ENCODE measurements around the gene P3H3.
A peak's percentile ranks its signal among the peaks of the same experiment; 100 is the strongest.
"Not testable (repeated sequence)": the region's sequence is repeated elsewhere in the genome, so short reads cannot be mapped to it uniquely, and the experiment has no call there.

Gene P3H3

DNA sequence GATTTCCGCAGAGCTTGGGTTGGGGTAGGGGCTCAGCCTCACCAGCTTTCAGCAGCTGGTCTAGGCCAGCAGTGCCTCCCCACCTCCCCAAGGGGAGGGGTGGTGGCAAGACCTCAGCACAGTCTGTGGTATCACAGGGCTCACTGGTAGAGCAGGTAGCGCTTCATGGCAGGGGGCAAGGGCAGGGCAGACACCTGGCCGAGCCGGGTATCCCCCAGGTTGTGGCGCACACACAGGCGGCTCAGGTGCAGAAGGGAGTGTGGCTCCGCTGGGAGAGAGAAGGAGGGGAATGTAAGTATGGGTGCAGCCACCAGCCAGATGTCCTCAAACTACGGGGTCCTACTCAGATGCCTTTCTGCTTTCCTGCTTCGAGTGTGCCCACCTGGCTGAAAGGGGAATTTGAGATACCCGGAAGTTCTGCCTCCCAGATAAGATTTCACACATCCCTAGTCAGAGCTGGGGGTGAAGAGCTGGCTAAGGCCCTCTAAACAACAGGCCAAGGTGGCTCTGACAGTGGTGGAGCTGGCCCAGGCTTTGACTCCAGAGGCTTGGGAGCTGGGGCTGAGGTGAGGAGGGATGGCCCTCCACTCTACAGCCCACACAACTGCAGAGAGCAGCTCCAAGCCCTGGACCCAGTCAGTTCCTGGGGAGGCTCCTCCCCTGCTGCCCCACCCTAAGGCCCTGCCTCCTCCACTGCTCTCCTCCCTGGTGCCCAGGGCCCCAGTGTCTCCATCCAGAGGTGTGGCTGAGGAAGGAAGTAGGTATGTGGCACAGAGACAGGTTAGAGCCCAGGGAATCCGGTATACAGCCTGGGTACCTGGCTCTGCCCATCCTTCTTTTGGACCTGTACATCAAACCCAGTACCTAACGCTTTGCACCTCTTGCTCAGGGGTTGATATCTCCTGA, 43.1 kb downstream of the P3H3 start:
- peaks cover 4% of the 10 kb centered on the region for H3K36me3 ChIP-seq (replicated peaks; ENCODE audit: insufficient read depth, low read length)
- no peak for TF ChIP-seq CTCF (IDR thresholded peaks at IDR 0.05; ENCODE audit: low read length)
- no peak for TF ChIP-seq EZH2 (optimal IDR thresholded peaks at IDR 0.05; ENCODE audit: low read depth, low read length)
- H3K27me3 ChIP-seq (replicated peaks; ENCODE audit: insufficient read depth, low read length): no peaks in the 10 kb centered on the region
- H3K4me1 ChIP-seq (ENCODE audit: low read length): peaks cover 36% of the 10 kb centered on the region
- no peaks in the 10 kb centered on the region for H3K9me2 ChIP-seq (replicated peaks; ENCODE audit: insufficient read depth, low read length)
- H3K4me2 ChIP-seq (ENCODE audit: low read depth, low read length): peak overlapping the region; percentile 99; the same call in 1 of the 2 replicates
- peaks cover 49% of the 10 kb centered on the region for H3F3A ChIP-seq (ENCODE audit: insufficient read depth, low read length)
- no peak overlapping the region; the same call in 1 of the 2 replicates for H3K4me3 ChIP-seq (ENCODE audit: low read length)
- peak overlapping the region; percentile 33; the same call in 1 of the 2 replicates for H3K27ac ChIP-seq (ENCODE audit: low read length)
- H3K79me2 ChIP-seq (ENCODE audit: low read length): peaks cover 50% of the 10 kb centered on the region
- DNase-seq: peak; percentile 33
- H2AFZ ChIP-seq (ENCODE audit: low read length): no peak overlapping the region
- H3K9ac ChIP-seq (ENCODE audit: low read length): no peak overlapping the region; the same call in 1 of the 2 replicates
- H3K9me3 ChIP-seq (replicated peaks; ENCODE audit: insufficient read depth, low read length): no peaks in the 10 kb centered on the region
- H4K20me1 ChIP-seq (ENCODE audit: insufficient read depth, low read length): peaks cover 23% of the 10 kb centered on the region

DNA sequence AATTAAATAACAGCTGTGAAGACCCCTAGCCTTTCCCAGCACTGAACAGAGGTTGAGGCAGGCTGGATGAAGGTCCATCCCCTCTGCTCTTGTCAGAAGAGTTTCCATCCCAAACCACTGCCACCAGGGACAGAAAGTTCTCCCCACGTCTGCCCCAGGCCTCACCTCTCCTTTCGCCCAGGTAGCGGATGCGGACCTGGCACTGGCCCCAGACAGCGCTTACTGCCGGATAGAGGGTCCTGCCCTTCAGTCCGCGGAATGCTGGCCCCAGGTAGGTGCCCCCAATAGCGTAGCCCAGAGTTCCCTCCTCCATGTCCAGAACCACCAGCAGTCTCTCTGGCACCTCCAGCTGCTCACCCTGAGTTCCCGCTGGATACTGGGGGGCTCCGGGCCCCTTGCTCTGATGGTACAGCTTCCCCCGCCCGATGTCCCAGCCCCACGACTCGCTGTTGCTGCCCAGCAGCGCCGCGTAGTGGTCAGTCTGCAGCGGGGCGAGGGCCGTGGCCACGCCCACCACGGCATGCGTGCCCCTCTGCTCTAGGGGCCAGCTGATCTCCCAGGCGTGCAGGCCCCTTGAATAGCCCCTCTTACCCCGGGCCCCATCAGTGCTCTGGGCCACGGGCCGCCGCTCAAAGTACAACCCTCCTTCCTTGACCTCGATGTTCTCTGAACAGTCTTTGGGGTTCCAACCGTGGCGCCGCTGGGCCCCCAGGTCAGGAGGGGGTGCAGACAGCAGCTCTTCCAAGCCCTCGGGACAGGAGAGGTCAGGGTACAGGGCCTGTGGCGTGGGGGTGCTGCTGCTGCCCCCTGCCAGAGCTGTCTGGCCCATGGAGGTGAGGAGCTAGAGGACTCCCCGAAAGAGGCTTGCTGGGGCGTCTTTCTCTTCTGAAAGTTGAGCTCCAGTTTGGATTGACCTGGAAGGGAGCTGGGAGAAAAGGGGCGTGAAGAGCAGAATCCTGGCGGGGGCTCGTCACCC, 44.2 kb downstream of the P3H3 start:
- Histone ChIP-seq H3K4me3 (ENCODE audit: low read length) (peak overlapping the region; percentile 94), H3K9ac (ENCODE audit: low read length) (peak overlapping the region; percentile 86), H4K20me1 (ENCODE audit: insufficient read depth, low read length) (peaks cover 23% of the 10 kb centered on the region), H3K4me1 (ENCODE audit: low read length) (peaks cover 31% of the 10 kb centered on the region), H3K4me2 (ENCODE audit: low read depth, low read length) (peak overlapping the region; percentile 99), H3K79me2 (ENCODE audit: low read length) (peaks cover 49% of the 10 kb centered on the region), H3F3A (ENCODE audit: insufficient read depth, low read length) (peaks cover 47% of the 10 kb centered on the region), H3K27ac (ENCODE audit: low read length) (peak overlapping the region; percentile 39; the same call in 1 of the 2 replicates), H3K9me3 (replicated peaks; ENCODE audit: insufficient read depth, low read length) (no peaks in the 10 kb centered on the region), H3K9me2 (replicated peaks; ENCODE audit: insufficient read depth, low read length) (no peaks in the 10 kb centered on the region), H3K36me3 (replicated peaks; ENCODE audit: insufficient read depth, low read length) (peaks cover 4% of the 10 kb centered on the region), H3K27me3 (replicated peaks; ENCODE audit: insufficient read depth, low read length) (no peaks in the 10 kb centered on the region), H2AFZ (ENCODE audit: low read length) (peak overlapping the region; percentile 77; the same call in 1 of the 2 replicates)
- peak; percentile 82 for DNase-seq
- TF ChIP-seq EZH2 (optimal IDR thresholded peaks at IDR 0.05; ENCODE audit: low read depth, low read length) (no peak), CTCF (IDR thresholded peaks at IDR 0.05; ENCODE audit: low read length) (peak; percentile 94)

GRCh38 chr12:6873094-6874014, 45.1 kb downstream of the P3H3 start, which contains the start of gene SPSB2:
Gene SPSB2, minus strand, starts transcription at chr12:6873303. Its CDS starts 402 bp downstream, at chr12:6872901.
- Histone ChIP-seq H3K9ac (ENCODE audit: low read length) (peak within 1 kb of the TSS; percentile 86), H2AFZ (ENCODE audit: low read length) (peak within 1 kb of the TSS; percentile 77), H3F3A (ENCODE audit: insufficient read depth, low read length) (peaks cover 43% of the 10 kb centered on the region), H3K27me3 (replicated peaks; ENCODE audit: insufficient read depth, low read length) (no peaks in the 10 kb centered on the region), H3K9me2 (replicated peaks; ENCODE audit: insufficient read depth, low read length) (no peaks in the 10 kb centered on the region), H3K27ac (ENCODE audit: low read length) (peak within 1 kb of the TSS; percentile 39; the same call in 1 of the 2 replicates), H3K4me2 (ENCODE audit: low read depth, low read length) (peak within 1 kb of the TSS; percentile 99), H3K4me1 (ENCODE audit: low read length) (peaks cover 31% of the 10 kb centered on the region), H3K79me2 (ENCODE audit: low read length) (peaks cover 39% of the 10 kb centered on the region), H3K9me3 (replicated peaks; ENCODE audit: insufficient read depth, low read length) (no peaks in the 10 kb centered on the region), H3K36me3 (replicated peaks; ENCODE audit: insufficient read depth, low read length) (peaks cover 4% of the 10 kb centered on the region), H3K4me3 (ENCODE audit: low read length) (peak within 1 kb of the TSS; percentile 94), H4K20me1 (ENCODE audit: insufficient read depth, low read length) (peaks cover 18% of the 10 kb centered on the region)
- peak; percentile 98 for DNase-seq
- no peak for TF ChIP-seq CTCF (IDR thresholded peaks at IDR 0.05; ENCODE audit: low read length)
- no peak for TF ChIP-seq EZH2 (optimal IDR thresholded peaks at IDR 0.05; ENCODE audit: low read depth, low read length)
- TF ChIP-seq EZH2phosphoT487 (IDR thresholded peaks at IDR 0.05; ENCODE audit: low read length): no peak

- H3K27me3 ChIP-seq (replicated peaks; ENCODE audit: insufficient read depth, low read length); H3K27ac ChIP-seq (ENCODE audit: low read length); H3K9me2 ChIP-seq (replicated peaks; ENCODE audit: insufficient read depth, low read length); H3K9me3 ChIP-seq (replicated peaks; ENCODE audit: insufficient read depth, low read length); H3K36me3 ChIP-seq (replicated peaks; ENCODE audit: insufficient read depth, low read length); DNase-seq: not testable (repeated sequence)
- H3K79me2 ChIP-seq (ENCODE audit: low read length): peaks cover 33% of the 10 kb centered on the region
- H3K4me3 ChIP-seq (ENCODE audit: low read length): peak overlapping the region; percentile 94
- peak overlapping the region; percentile 30; the same call in 1 of the 2 replicates for H3K9ac ChIP-seq (ENCODE audit: low read length)
- peak overlapping the region; percentile 75 for H2AFZ ChIP-seq (ENCODE audit: low read length)
- H4K20me1 ChIP-seq (ENCODE audit: insufficient read depth, low read length): peaks cover 14% of the 10 kb centered on the region
- peaks cover 37% of the 10 kb centered on the region for H3F3A ChIP-seq (ENCODE audit: insufficient read depth, low read length)
- H3K4me1 ChIP-seq (ENCODE audit: low read length): peaks cover 28% of the 10 kb centered on the region
- peak overlapping the region; percentile 90 for H3K4me2 ChIP-seq (ENCODE audit: low read depth, low read length)
Measured at GRCh38 chr12:6874015-6874368, 45.8 kb downstream of the P3H3 start.
